ENCODE measurements around the gene ADGRG4.

DNA sequence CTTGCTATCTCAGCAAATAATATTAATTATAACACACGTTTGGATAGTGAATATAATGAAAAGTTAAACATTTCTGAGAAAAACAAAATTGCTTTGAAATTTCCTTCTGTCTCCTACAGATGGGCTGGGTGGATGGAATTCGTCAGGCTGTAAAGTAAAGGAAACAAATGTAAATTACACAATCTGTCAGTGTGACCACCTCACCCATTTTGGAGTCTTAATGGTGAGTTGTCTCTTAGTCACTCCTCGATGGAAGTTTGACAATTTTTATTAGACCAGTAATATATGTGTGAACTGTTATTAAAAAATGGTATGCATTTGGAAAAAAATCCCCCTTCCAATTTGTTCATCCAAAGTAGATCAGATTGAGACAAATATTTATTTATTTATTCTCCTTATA lies 94.5 kb downstream of the ADGRG4 start:
- no peak for TF ChIP-seq POLR2AphosphoS5 (IDR thresholded peaks at IDR 0.05; ENCODE audit: low read depth)
- TF ChIP-seq, protein P1, sequence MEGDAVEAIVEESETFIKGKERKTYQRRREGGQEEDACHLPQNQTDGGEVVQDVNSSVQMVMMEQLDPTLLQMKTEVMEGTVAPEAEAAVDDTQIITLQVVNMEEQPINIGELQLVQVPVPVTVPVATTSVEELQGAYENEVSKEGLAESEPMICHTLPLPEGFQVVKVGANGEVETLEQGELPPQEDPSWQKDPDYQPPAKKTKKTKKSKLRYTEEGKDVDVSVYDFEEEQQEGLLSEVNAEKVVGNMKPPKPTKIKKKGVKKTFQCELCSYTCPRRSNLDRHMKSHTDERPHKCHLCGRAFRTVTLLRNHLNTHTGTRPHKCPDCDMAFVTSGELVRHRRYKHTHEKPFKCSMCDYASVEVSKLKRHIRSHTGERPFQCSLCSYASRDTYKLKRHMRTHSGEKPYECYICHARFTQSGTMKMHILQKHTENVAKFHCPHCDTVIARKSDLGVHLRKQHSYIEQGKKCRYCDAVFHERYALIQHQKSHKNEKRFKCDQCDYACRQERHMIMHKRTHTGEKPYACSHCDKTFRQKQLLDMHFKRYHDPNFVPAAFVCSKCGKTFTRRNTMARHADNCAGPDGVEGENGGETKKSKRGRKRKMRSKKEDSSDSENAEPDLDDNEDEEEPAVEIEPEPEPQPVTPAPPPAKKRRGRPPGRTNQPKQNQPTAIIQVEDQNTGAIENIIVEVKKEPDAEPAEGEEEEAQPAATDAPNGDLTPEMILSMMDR (IDR thresholded peaks at IDR 0.05; ENCODE audit: insufficient read depth, low read length), result no peak

Measured in HL-60 (cell line).